ENCODE data around the gene SMPD3.

GRCh38 chr16:68368301-68368888 is 79.9 kb downstream of the SMPD3 start:
- TF ChIP-seq POLR2A (IDR thresholded peaks at IDR 0.05) (no peak), CTCF (IDR thresholded peaks at IDR 0.05) (no peak)
